GM21529 (cell line): ENCODE data around the gene ACVRL1.

ENCODE experiments used
- ATAC-seq: cut with Tn5 transposase; IDR thresholded peaks from one replicate; pipeline ENCODE4 v1.9.1; 2021; ENCODE audit not compliant: unreplicated experiment

Gene ACVRL1

GRCh38 chr12:51959921-51960320, 52.6 kb downstream of the ACVRL1 start:
- no peak for ATAC-seq

- ATAC-seq: no peak
These were observed 53.2 kb downstream of the ACVRL1 start for GRCh38 chr12:51960488-51960887.

- ATAC-seq: no peak
These were observed 53.6 kb downstream of the ACVRL1 start for GRCh38 chr12:51960890-51961289.

GRCh38 chr12:51961834-51962233, 54.5 kb downstream of the ACVRL1 start:
- no peak for ATAC-seq

GRCh38 chr12:51962737-51963136, 55.4 kb downstream of the ACVRL1 start:
- no peak for ATAC-seq

DNA sequence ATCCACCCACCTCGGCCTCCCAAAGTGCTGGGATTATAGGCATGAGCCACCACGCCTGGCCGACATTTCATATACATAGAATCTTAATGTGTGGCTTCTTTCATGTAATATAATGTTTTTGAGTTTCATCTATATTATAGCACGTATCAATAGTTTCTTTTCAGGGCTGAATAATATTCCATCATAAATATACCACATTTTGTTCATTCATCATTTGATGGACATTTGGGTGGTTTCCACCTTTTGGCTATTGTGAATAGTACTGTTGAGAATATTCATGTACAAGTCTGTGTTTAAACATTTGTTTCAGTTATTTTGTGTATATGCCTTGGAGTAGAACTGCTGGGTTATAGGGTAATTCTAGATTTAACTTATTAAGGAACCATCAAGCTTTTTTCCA, 56.2 kb downstream of the ACVRL1 start:
- no peak for ATAC-seq

DNA sequence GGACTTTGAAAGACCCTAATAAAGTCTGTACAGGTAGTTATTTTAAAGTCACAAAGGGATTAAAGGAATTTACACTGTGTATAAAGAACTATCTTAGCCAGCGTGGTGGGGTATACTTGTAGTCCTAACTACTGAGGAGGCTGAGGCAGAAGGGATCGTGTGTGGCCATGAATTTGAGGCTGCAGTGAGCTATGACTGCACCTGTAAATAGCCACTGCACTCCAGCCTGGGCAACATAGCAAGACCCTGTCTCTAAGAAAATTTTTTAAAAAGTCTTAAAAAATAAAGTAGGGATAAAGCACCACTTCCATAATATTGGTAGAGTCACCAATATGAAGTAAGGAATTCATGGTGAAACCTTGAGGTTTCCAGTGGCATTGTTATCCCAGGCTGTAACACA, 62.3 kb downstream of the ACVRL1 start:
- no peak for ATAC-seq

DNA sequence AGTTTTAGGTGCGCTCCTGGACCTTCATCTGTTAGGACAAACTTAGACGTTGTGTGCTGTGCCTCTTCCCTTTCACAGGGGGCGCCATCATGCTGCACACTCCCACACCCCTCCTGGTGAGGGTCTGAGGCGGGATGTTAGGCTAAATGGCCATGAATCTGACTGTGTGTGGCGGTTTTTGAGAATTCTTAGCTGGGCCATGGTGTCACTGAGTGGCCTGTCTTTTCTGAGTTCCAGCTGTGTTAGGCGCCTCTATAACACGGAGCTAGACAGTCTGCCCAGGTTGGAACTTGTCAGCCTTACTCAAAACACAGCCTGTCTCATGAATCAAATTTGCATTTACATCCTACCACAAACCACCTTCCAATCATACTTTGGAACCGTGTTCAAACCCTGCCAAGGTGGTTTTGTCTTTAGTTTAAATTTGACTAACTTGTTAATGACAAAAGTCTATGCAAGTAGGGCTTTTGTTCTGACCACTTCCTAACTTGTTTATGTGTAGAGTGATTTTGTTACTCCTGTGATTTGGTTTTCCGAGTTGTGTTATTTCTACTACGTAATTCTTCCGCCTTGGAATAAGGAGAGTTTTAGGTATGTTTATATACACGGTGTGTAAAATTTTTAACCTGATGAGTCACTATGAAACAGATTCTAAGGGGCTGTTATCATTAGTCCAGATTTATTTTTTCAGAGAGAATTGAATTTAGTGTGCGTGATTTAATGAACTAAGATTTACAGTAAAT, 63.8 kb downstream of the ACVRL1 start:
- ATAC-seq: peak; percentile 89

- peak; percentile 46 for ATAC-seq
These were observed 64.5 kb downstream of the ACVRL1 start for GRCh38 chr12:51971679-51972421.

- no peak for ATAC-seq
These were observed 65.1 kb downstream of the ACVRL1 start for GRCh38 chr12:51972422-51972812.

DNA sequence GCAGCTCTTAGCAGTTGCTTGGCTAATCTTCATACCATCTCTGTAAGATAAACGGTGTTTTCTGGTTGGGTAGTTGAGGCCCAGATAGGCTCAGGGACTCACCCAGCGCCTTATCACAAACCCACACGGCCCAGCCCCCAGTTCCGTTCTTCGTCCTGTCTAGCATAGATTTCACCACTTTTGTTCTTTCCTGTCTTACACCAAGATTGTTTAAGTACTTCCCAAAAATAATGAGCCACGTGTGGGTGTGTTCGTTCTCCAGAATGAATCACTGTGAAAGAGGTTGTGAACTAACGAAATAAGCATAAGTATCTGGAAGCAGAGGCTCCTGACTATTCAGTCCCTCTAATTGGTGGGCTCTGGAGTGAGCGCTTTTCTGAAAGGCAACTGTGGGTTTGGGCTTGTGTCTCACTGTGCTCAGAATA, 65.6 kb downstream of the ACVRL1 start:
- no peak for ATAC-seq
